Esophagus squamous epithelium (tissue), 4 donors: Measurements from ENCODE around the gene HK3.

Source experiments
- POLR2A ChIP-seq, 4 donors: fragments of 450-650 bp; IDR thresholded peaks; one replicate each; pipeline ENCODE4 v1.6.1; 2017; ENCODE audit warnings: antibody characterized with exemption in 4 of 4, mild to moderate bottlenecking in 4 of 4, moderate library complexity in 3 of 4
- TF ChIP-seq, protein P1 (sequence below), 6 experiments: fragments of 450-650 bp in 4 of 6; fragments of 200-600 bp in 2 of 6; sonication (generic) in 2 of 6; IDR thresholded peaks; one replicate each; pipeline ENCODE4 v1.5.1; 2016 to 2019; ENCODE audit warnings: antibody characterized with exemption in 6 of 6, mild to moderate bottlenecking in 4 of 6, moderate library complexity in 4 of 6

GRCh38 chr5:176866707-176867310 is 32.3 kb downstream of the HK3 start:
- TF ChIP-seq, protein P1, sequence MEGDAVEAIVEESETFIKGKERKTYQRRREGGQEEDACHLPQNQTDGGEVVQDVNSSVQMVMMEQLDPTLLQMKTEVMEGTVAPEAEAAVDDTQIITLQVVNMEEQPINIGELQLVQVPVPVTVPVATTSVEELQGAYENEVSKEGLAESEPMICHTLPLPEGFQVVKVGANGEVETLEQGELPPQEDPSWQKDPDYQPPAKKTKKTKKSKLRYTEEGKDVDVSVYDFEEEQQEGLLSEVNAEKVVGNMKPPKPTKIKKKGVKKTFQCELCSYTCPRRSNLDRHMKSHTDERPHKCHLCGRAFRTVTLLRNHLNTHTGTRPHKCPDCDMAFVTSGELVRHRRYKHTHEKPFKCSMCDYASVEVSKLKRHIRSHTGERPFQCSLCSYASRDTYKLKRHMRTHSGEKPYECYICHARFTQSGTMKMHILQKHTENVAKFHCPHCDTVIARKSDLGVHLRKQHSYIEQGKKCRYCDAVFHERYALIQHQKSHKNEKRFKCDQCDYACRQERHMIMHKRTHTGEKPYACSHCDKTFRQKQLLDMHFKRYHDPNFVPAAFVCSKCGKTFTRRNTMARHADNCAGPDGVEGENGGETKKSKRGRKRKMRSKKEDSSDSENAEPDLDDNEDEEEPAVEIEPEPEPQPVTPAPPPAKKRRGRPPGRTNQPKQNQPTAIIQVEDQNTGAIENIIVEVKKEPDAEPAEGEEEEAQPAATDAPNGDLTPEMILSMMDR (IDR thresholded peaks at IDR 0.05), result no peak
- TF ChIP-seq POLR2A (IDR thresholded peaks at IDR 0.05), result no peak
